Panc1 (cell line): ENCODE data around the gene PYGO1. TPM values are rescaled to one million over a fixed set of nuclear protein-coding genes. Genes with fewer than 3 reads are reported as not detected.

Experiments used
- ATAC-seq: fragments of 200-7000 bp; cut with Tn5 transposase; 2 replicates; pipeline ENCODE4 v1.9.1; 2020; ENCODE audit warnings: mild to moderate bottlenecking, moderate library complexity
- BruUV-seq: library from RNA; stranded (reverse); fragments of 400-500 nt; replicated peaks from 2 replicates; lab custom pipeline; 2021; lab: Mats Ljungman, UMichigan
- CTCF ChIA-PET: fragments of 300-600 bp; sonication (Branson Sonifier 250); formaldehyde crosslinking; loops from one replicate; lab custom pipeline; 2022; ENCODE audit warnings: antibody characterized with exemption; lab: Charles Lee
- POLR2A ChIA-PET: fragments of 300-600 bp; sonication (Branson Sonifier 250); formaldehyde crosslinking; loops from one replicate; lab custom pipeline; 2022; ENCODE audit warnings: antibody characterized with exemption; lab: Charles Lee
- DNase-seq: peaks from one replicate; pipeline ENCODE4 v3.0.0-alpha.2; 2010; ENCODE audit warnings: low read depth, low spot score
- H3K27ac ChIP-seq: 2 replicates; pipeline ENCODE4 v1.5.1; 2011; ENCODE audit warnings: mild to moderate bottlenecking, low read length, inconsistent platforms
- H3K27me3 ChIP-seq: fragments of 200-500 bp; sonication (Bioruptor generic); 2 replicates; pipeline ENCODE4 v1.6.0; 2014; ENCODE audit warnings: low read length, inconsistent platforms; ENCODE audit not compliant: control insufficient read depth, insufficient read depth
- H3K36me3 ChIP-seq: fragments of 200-500 bp; sonication (Bioruptor generic); 2 replicates; pipeline ENCODE4 v1.5.1; 2014; ENCODE audit warnings: inconsistent platforms, mild to moderate bottlenecking, low read length, moderate library complexity; ENCODE audit not compliant: control insufficient read depth, insufficient read depth
- H3K4me1 ChIP-seq: 2 replicates; pipeline ENCODE4 v1.5.1; 2011; ENCODE audit warnings: inconsistent platforms, mild to moderate bottlenecking, low read length, moderate library complexity; ENCODE audit not compliant: control insufficient read depth, insufficient read depth
- H3K4me3 ChIP-seq, 2 experiments: 2 replicates each; pipeline ENCODE4 v1.5.1; 2011 to 2012; ENCODE audit warnings: low read depth in 2 of 2, low read length in 2 of 2, mild to moderate bottlenecking in 2 of 2, inconsistent platforms in 1 of 2, moderate library complexity in 1 of 2
- H3K9me3 ChIP-seq: fragments of 200-500 bp; sonication (Bioruptor generic); 2 replicates; pipeline ENCODE4 v1.5.1; 2014; ENCODE audit warnings: low read depth, mild to moderate bottlenecking, inconsistent platforms, low read length, moderate library complexity; ENCODE audit not compliant: control insufficient read depth, insufficient read depth
- POLR2AphosphoS5 ChIP-seq: IDR thresholded peaks from 2 replicates; pipeline ENCODE4 v1.6.1; 2012; ENCODE audit warnings: mild to moderate bottlenecking, low read depth, low read length, moderate library complexity
- SIN3A ChIP-seq: IDR thresholded peaks from 2 replicates; pipeline ENCODE4 v1.6.1; 2012; ENCODE audit warnings: low read depth, mild to moderate bottlenecking, low read length, moderate library complexity, borderline replicate concordance; ENCODE audit not compliant: insufficient read depth
- TCF7L2 ChIP-seq: IDR thresholded peaks from 2 replicates; pipeline ENCODE4 v1.6.1; 2011; ENCODE audit warnings: mild to moderate bottlenecking, low read depth, low read length, inconsistent platforms
- in situ Hi-C: cut with HindIII; loops from 2 replicates; pipeline ENCODE4 v1.10.0; 2016; ENCODE audit warnings: low sequenced_read_pairs, low pct_unique_long_range_greater_than_20kb
- intact Hi-C: fragments of 100-400 bp; cut with micrococcal nuclease; formaldehyde crosslinking; loops from one replicate; pipeline ENCODE4 v1.10.0; 2022; ENCODE audit not compliant: unreplicated experiment
- total RNA-seq: library from RNA; stranded (reverse); gene quantifications from one replicate; pipeline ENCODE4 v1.2.1, GENCODE V29; 2021; ENCODE audit not compliant: unreplicated experiment
- TF ChIP-seq, protein P1 (sequence below), 2 experiments: IDR thresholded peaks; 2 replicates each; pipeline ENCODE4 v1.6.1; 2011 to 2012; ENCODE audit warnings: low read depth in 2 of 2, control low read depth in 1 of 2, low read length in 1 of 2, mild to moderate bottlenecking in 1 of 2, moderate library complexity in 1 of 2; ENCODE audit not compliant: insufficient read depth in 1 of 2
- TF ChIP-seq, protein P2 (sequence below): fragments of 450-650 bp; IDR thresholded peaks from 2 replicates; pipeline ENCODE4 v1.5.1; 2017; ENCODE audit warnings: mild to moderate bottlenecking

The PYGO1 gene
- total RNA-seq, 1 experiment from 2014 or later, result 2.4 TPM

DNA sequence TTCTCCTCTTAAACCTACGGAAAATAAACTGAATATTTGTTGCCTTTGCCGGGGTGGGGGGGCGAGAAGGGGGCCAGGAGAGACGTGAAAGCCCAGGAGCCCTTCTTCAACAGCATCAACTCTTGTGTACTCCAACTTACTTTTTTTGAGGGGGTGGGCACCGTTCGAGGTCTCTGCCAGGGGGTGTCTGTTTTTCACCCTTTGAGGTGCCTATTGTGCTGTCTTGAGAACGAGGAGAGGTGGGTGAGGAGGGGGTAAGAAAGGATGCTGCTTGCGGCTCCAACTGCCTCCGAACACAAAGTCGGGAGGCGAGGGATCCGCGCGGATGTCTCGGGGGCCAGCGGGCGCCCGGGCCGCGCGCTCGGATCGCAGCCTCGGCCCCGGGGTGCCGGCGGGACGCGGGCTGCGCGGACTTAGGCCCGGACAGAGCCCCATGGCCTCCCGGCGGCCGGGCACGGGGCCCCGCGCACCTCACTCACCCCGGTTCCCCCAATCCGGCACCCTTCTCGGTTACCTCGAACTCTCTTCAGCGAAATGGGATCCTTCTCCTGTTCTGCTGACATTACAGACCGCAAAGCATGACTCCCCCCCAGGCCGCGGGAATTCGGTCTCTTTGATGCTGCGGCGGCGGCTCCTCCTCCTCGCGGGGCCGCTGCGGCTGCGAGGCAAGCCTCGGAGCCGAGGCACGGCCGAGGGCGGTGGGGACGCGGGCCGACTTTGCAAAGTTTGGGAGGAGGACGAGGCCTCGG, 650 bp downstream of the PYGO1 start:
- ChIA-PET CTCF (interaction anchor here (0.6 to 0.9 kb wide), 2 partner anchors 55 to 310 kb away, joined by 3 to 5 read pairs; no protein-coding TSS in a partner anchor), POLR2A (no interaction called here)
- peak; percentile 75 for ATAC-seq
- H3K27me3 ChIP-seq, result peaks cover 22% of the 10 kb centered on the region
- no peak overlapping the region for H3K27ac ChIP-seq
- in situ Hi-C loops, result no loop called here
- no peak for DNase-seq
- no peaks in the 10 kb centered on the region for H3K9me3 ChIP-seq
- intact Hi-C loops, result loop anchor here (10.0 kb wide), 1 partner anchor 63 kb away; no protein-coding TSS in a partner anchor
- BruUV-seq, result no TSS peak
- H3K4me3 ChIP-seq, result peak overlapping the region; percentile 54 to 60
- TF ChIP-seq, protein P1, sequence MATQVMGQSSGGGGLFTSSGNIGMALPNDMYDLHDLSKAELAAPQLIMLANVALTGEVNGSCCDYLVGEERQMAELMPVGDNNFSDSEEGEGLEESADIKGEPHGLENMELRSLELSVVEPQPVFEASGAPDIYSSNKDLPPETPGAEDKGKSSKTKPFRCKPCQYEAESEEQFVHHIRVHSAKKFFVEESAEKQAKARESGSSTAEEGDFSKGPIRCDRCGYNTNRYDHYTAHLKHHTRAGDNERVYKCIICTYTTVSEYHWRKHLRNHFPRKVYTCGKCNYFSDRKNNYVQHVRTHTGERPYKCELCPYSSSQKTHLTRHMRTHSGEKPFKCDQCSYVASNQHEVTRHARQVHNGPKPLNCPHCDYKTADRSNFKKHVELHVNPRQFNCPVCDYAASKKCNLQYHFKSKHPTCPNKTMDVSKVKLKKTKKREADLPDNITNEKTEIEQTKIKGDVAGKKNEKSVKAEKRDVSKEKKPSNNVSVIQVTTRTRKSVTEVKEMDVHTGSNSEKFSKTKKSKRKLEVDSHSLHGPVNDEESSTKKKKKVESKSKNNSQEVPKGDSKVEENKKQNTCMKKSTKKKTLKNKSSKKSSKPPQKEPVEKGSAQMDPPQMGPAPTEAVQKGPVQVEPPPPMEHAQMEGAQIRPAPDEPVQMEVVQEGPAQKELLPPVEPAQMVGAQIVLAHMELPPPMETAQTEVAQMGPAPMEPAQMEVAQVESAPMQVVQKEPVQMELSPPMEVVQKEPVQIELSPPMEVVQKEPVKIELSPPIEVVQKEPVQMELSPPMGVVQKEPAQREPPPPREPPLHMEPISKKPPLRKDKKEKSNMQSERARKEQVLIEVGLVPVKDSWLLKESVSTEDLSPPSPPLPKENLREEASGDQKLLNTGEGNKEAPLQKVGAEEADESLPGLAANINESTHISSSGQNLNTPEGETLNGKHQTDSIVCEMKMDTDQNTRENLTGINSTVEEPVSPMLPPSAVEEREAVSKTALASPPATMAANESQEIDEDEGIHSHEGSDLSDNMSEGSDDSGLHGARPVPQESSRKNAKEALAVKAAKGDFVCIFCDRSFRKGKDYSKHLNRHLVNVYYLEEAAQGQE (IDR thresholded peaks at IDR 0.05; ENCODE audit: insufficient read depth in 1 of 2, low read depth in 2 of 2, low read length in 1 of 2), result no peak
- peak; percentile 97 for TF ChIP-seq TCF7L2
- no peaks in the 10 kb centered on the region; the same call in 1 of the 2 replicates for H3K4me1 ChIP-seq
- H3K36me3 ChIP-seq, result no peaks in the 10 kb centered on the region

DNA sequence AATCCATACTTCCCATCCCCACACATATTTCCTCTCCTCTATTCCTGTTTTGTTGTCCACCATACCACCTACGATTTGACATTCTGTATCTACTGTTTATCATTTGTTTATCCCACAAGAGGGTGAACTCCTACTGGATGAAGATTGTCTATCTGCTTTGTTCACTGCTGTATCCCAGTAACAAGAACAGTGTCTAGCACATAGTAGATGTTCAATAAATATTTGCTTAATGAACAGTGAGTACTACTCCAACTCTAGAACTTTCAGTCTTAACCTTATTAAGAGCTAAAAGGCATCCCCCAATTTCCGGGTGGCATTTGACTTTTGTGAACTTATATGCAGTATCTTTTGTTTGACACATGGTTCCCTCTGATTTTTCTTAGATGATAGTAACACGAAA, 1.3 kb downstream of the PYGO1 start:
- Histone ChIP-seq H3K4me3 (peak overlapping the region in 1 of 2 experiments; percentile 54; a peak in 2 of 4 replicates), H3K36me3 (no peaks in the 10 kb centered on the region), H3K27ac (no peak overlapping the region), H3K27me3 (peaks cover 22% of the 10 kb centered on the region), H3K4me1 (no peaks in the 10 kb centered on the region; the same call in 1 of the 2 replicates), H3K9me3 (no peaks in the 10 kb centered on the region)
- DNase-seq (no peak), ATAC-seq (no peak)
- in situ Hi-C loops, result no loop called here
- intact Hi-C loops, result loop anchor here (10.0 kb wide), 1 partner anchor 62 kb away; no protein-coding TSS in a partner anchor
- TF ChIP-seq, protein P1 (IDR thresholded peaks at IDR 0.05; ENCODE audit: insufficient read depth in 1 of 2, low read depth in 2 of 2, low read length in 1 of 2), result no peak
- TF ChIP-seq POLR2AphosphoS5, result no peak
- TF ChIP-seq TCF7L2, result no peak
- TF ChIP-seq, protein P2, sequence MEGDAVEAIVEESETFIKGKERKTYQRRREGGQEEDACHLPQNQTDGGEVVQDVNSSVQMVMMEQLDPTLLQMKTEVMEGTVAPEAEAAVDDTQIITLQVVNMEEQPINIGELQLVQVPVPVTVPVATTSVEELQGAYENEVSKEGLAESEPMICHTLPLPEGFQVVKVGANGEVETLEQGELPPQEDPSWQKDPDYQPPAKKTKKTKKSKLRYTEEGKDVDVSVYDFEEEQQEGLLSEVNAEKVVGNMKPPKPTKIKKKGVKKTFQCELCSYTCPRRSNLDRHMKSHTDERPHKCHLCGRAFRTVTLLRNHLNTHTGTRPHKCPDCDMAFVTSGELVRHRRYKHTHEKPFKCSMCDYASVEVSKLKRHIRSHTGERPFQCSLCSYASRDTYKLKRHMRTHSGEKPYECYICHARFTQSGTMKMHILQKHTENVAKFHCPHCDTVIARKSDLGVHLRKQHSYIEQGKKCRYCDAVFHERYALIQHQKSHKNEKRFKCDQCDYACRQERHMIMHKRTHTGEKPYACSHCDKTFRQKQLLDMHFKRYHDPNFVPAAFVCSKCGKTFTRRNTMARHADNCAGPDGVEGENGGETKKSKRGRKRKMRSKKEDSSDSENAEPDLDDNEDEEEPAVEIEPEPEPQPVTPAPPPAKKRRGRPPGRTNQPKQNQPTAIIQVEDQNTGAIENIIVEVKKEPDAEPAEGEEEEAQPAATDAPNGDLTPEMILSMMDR, result no peak
- TF ChIP-seq SIN3A, result no peak
- no TSS peak for BruUV-seq
- POLR2A ChIA-PET, result no interaction called here
- CTCF ChIA-PET, result interaction anchor here (0.6 kb wide), 1 partner anchor 54 kb away, joined by 5 read pairs; no protein-coding TSS in a partner anchor
